DOHH2 (cell line): Measurements from ENCODE around the gene LSMEM2.

ENCODE experiments used
- H3F3A ChIP-seq: fragments of 200-600 bp; sonication (generic), shearing (Covaris generic); 2 replicates; pipeline ENCODE4 v1.6.0; 2016; ENCODE audit warnings: antibody characterized with exemption, mild to moderate bottlenecking; ENCODE audit not compliant: control insufficient read depth, insufficient read depth
- H3K27ac ChIP-seq: fragments of 200-600 bp; sonication (generic); 2 replicates; pipeline ENCODE4 v1.5.1; 2014; ENCODE audit warnings: low read depth, mild to moderate bottlenecking, low read length, moderate library complexity
- H3K27me3 ChIP-seq: fragments of 200-600 bp; sonication (generic); 2 replicates; pipeline ENCODE4 v1.6.1; 2014; ENCODE audit warnings: mild to moderate bottlenecking, low read length, mixed read lengths; ENCODE audit not compliant: control insufficient read depth
- H3K36me3 ChIP-seq: fragments of 200-600 bp; sonication (generic); 2 replicates; pipeline ENCODE4 v1.6.1; 2014; ENCODE audit warnings: mild to moderate bottlenecking, low read length, moderate library complexity, mixed read lengths; ENCODE audit not compliant: control insufficient read depth
- H3K4me1 ChIP-seq: fragments of 200-600 bp; sonication (generic); 2 replicates; pipeline ENCODE4 v1.6.1; 2014; ENCODE audit warnings: mild to moderate bottlenecking, low read length, mixed read lengths; ENCODE audit not compliant: control insufficient read depth
- H3K4me2 ChIP-seq: fragments of 200-600 bp; sonication (generic); 2 replicates; pipeline ENCODE4 v1.6.0; 2014; ENCODE audit warnings: mild to moderate bottlenecking, low read length, moderate library complexity
- H3K4me3 ChIP-seq: fragments of 200-600 bp; sonication (generic); 2 replicates; pipeline ENCODE4 v1.5.1; 2014; ENCODE audit warnings: mild to moderate bottlenecking, low read length, mixed read lengths
- H3K79me2 ChIP-seq: fragments of 200-600 bp; sonication (generic); 2 replicates; pipeline ENCODE4 v1.6.1; 2014; ENCODE audit warnings: mild to moderate bottlenecking, low read length, mixed read lengths; ENCODE audit not compliant: control insufficient read depth
- H3K9me2 ChIP-seq: fragments of 200-600 bp; sonication (generic); replicated peaks from 2 replicates; pipeline ENCODE4 v1.6.1; 2014; ENCODE audit warnings: mild to moderate bottlenecking, low read length, mixed read lengths; ENCODE audit not compliant: control insufficient read depth
- H3K9me3 ChIP-seq: fragments of 200-600 bp; sonication (generic); 2 replicates; pipeline ENCODE4 v1.6.1; 2014; ENCODE audit warnings: antibody characterized with exemption, low read length, mixed read lengths; ENCODE audit not compliant: control insufficient read depth, insufficient read depth
- H4K20me1 ChIP-seq: fragments of 200-600 bp; sonication (generic); 2 replicates; pipeline ENCODE4 v1.6.0; 2014; ENCODE audit warnings: low read depth, mild to moderate bottlenecking, antibody characterized with exemption, low read length, moderate library complexity; ENCODE audit not compliant: control insufficient read depth, insufficient read depth
- CTCF ChIP-seq: fragments of 200-600 bp; sonication (generic); IDR thresholded peaks from one replicate; pipeline ENCODE4 v1.5.1; 2014; ENCODE audit warnings: antibody characterized with exemption, mild to moderate bottlenecking, low read depth, low read length; ENCODE audit not compliant: poor library complexity, severe bottlenecking
- EZH2phosphoT487 ChIP-seq: fragments of 200-600 bp; sonication (generic); IDR thresholded peaks from 2 replicates; pipeline ENCODE4 v1.6.1; 2017; ENCODE audit warnings: borderline replicate concordance, mild to moderate bottlenecking, antibody characterized with exemption, low read length, moderate library complexity, mixed read lengths

LSMEM2 gene

GRCh38 chr3:50241163-50241562 lies 37.7 kb upstream of the LSMEM2 start:
- Histone ChIP-seq H3K79me2 (peaks cover 92% of the 10 kb centered on the region), H3K27me3 (no peaks in the 10 kb centered on the region), H3K9me2 (no peaks in the 10 kb centered on the region), H3F3A (peaks cover 19% of the 10 kb centered on the region), H3K36me3 (peaks cover 42% of the 10 kb centered on the region), H3K4me3 (no peak overlapping the region; the same call in 1 of the 2 replicates), H3K4me1 (peaks cover 66% of the 10 kb centered on the region), H3K9me3 (no peaks in the 10 kb centered on the region), H3K4me2 (peak overlapping the region; percentile 60), H3K27ac (no peak overlapping the region), H4K20me1 (peaks cover 13% of the 10 kb centered on the region; the same call in 1 of the 2 replicates)
- TF ChIP-seq CTCF = no peak
- no peak for TF ChIP-seq EZH2phosphoT487

GRCh38 chr3:50241713-50242380 lies 37.0 kb upstream of the LSMEM2 start:
- Histone ChIP-seq H3K4me3 (peak overlapping the region; percentile 44), H3K27me3 (no peaks in the 10 kb centered on the region), H3K9me3 (no peaks in the 10 kb centered on the region), H3K36me3 (peaks cover 40% of the 10 kb centered on the region), H4K20me1 (peaks cover 14% of the 10 kb centered on the region; the same call in 1 of the 2 replicates), H3K4me1 (peaks cover 73% of the 10 kb centered on the region), H3K4me2 (peak overlapping the region; percentile 60), H3K9me2 (no peaks in the 10 kb centered on the region), H3K79me2 (peaks cover 92% of the 10 kb centered on the region), H3F3A (peaks cover 19% of the 10 kb centered on the region), H3K27ac (peak overlapping the region; percentile 58)
- TF ChIP-seq CTCF (no peak), EZH2phosphoT487 (no peak)

GRCh38 chr3:50242381-50242770 lies 36.5 kb upstream of the LSMEM2 start:
- Histone ChIP-seq H3K36me3 (peaks cover 45% of the 10 kb centered on the region), H3K79me2 (peaks cover 92% of the 10 kb centered on the region), H4K20me1 (peaks cover 19% of the 10 kb centered on the region; the same call in 1 of the 2 replicates), H3K9me2 (no peaks in the 10 kb centered on the region), H3K4me2 (peak overlapping the region; percentile 60), H3F3A (peaks cover 19% of the 10 kb centered on the region), H3K27ac (peak overlapping the region; percentile 58), H3K27me3 (no peaks in the 10 kb centered on the region), H3K4me3 (peak overlapping the region; percentile 44), H3K4me1 (peaks cover 78% of the 10 kb centered on the region), H3K9me3 (no peaks in the 10 kb centered on the region)
- TF ChIP-seq EZH2phosphoT487 = no peak
- TF ChIP-seq CTCF = no peak
